NCI-H2107 treated with DMSO at 0.1 percent for 48 hours (cell line): ENCODE data around the gene PPP2R3A.
"Not testable (repeated sequence)": the region's sequence is repeated elsewhere in the genome, so short reads cannot be mapped to it uniquely, and the experiment has no call there.

Source experiments
- DNase-seq: peaks from one replicate; lab custom pipeline; 2025; ENCODE audit not compliant: unreplicated experiment; lab: John Stamatoyannopoulos, UW

The PPP2R3A gene

GRCh38 chr3:136146981-136147729 is 181.6 kb downstream of the PPP2R3A start:
- DNase-seq = no peak

DNA sequence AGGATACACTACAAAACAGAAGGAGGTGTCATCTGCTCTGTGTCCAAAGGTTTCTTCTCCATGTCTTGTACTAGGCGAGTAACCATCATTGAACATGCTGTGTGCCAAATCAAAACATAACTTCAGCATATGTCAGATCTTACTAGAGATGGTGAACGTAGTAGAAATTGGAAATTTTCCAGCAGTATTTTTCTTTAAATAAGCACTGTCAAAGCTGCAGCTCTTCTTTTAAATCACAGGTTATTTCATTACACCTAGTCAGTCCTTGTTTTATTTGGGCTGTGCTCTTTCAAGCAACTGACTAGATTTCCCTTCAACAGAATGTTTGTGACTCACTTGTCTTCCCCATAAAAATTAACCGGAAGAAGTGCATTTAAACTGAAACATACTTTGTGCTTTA is 184.1 kb downstream of the PPP2R3A start:
- DNase-seq = no peak

GRCh38 chr3:136151219-136151618 is 185.7 kb downstream of the PPP2R3A start:
- DNase-seq = no peak

DNA sequence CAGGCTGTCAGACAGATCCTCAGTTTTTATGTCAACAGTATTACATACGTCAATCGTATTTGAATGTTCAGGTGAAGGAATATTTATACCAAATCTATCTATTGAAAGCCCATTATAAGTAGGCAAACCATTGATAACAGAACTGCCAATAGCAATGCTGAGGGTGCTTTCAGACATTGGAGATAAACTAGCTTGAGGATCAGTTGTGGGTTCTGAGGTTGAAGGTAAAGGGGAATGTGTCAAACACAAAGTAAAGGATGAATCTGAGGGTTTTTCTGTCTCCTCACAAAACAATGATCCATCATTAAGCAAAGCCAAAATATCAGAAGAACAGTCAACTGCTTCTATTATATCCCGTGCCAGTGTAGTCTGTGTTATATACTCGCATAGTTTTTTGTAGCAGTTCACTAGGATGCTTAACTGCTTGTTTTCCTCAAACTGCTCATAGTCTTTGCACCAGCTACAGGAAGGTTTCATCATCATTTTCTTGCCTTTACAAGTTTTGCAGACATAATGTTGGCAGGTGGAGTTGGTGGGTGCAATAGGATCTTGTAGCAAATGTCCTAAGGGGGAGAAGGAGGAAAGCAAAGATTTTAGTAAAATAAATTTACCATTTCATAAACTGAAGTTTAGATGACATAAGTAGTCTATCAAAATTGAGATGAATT is 186.8 kb downstream of the PPP2R3A start:
- no peak for DNase-seq

DNA sequence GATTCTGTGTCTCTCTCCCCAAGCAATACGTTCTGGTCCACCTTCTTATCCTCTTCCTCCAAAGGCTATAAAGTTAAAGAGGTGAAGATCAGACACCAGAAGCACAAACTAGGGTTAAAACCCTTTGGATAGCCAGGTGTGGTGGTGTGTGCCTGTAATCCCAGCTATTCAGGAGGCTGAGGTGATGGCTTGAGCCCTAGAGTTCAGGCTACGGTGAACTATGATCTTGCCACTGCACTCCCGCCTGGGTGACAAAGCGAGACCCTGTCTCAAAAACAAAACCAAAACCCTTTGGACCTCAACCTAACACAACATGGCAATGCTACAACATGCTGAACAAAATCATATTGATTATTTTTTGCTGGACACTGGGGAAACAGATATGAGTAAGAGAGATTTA is 187.4 kb downstream of the PPP2R3A start:
- DNase-seq = no peak

DNA sequence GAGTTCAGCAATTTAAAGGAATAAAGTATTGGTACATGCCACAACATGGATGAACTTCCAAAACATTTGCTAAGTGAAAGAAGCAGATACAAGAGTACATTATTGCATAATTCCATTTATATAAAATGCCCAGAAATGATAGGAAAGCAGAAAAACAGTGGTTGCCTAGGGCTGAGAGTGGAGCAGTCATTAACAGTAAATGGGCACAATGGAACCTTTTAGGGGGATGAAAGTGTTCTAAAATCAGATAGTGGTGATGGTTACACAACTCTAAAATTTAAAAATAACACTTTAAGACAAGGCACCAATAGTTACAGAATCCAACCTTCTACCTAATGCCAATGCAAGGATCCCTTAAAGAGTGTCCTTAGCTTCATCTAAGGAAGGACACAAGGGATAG is 196.0 kb downstream of the PPP2R3A start:
- DNase-seq = no peak

GRCh38 chr3:136162322-136162721 is 196.8 kb downstream of the PPP2R3A start:
- no peak for DNase-seq

- not testable (repeated sequence) for DNase-seq
Measured at GRCh38 chr3:136163607-136164006, 198.1 kb downstream of the PPP2R3A start.

- DNase-seq = no peak
Measured at GRCh38 chr3:136166507-136166906, 201.0 kb downstream of the PPP2R3A start.

DNA sequence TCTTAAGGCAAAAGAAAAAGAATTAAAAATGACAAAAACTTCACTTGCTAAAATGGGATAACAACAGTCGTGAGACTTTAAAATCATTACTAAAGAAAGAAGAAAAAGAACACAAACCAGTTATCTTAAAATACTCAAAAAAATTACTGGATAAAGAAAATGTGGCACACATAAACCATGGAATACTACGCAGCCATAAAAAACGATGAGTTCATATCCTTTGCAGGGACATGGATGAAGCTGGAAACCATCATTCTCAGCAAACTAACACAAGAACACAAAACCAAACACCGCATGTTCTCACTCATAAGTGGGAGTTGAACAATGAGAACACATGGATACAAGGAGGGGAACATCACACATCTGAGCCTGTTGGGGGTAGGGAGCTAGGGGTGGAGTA is 202.7 kb downstream of the PPP2R3A start:
- not testable (repeated sequence) for DNase-seq

DNA sequence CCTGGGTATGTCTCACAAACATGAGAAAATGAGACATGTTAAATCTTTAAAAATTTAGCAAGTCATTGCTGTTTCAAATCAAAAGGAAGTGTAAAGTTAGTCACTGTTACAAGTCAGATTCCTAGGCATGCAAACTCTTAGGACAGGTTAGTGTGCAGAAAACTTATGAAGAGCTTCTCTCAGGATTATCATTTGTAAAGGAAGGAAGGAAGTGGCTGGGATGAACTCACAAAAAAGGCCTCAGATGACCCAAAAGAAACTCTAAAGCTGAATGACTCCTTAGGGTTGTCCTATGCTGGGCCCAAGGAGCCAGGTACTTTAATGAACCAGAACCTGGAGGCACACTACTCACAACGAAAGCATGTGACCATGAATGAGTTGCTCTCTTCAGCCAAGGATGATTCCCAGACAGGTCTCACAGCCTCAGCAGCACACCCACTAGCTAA is 205.6 kb downstream of the PPP2R3A start:
- no peak for DNase-seq

GRCh38 chr3:136173939-136174490 is 208.5 kb downstream of the PPP2R3A start:
- no peak for DNase-seq

DNA sequence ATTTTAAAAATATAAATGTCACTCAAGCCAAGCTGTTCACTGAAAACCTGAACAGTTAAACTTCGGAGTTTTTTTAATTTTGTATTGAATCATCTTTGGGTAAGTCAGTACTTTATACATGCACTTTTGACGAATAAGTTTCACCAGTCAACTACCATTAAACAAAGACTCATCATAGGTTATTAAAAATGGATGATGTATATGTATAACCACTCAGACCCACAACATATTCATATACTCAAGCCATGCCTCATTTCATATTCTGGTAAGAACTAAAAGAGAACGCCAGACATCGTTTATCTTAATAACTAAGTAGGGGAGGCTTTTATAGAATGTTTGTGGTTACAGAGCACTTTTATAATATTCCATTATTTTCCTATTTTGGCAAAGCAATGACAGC is 212.3 kb downstream of the PPP2R3A start:
- no peak for DNase-seq

GRCh38 chr3:136181741-136182140 is 216.2 kb downstream of the PPP2R3A start:
- DNase-seq = no peak

DNA sequence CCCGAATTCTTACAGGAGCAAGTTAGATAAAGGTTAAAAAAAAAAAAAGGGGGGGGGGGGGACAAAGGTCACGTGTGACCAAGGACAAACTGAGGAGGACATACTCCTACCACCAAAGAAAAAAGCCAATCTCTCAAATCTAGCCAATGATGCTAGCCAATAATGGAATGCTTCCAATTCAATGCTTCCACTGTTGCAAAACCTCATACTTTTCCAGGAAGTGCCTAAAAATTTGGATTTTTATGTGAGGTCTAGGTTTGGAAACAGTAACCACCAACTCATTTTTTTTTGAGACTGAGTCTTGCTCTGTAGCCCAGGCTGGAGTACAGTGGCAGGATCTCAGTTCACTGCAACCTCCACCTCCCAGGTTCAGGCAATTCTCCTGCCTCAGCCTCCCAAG is 219.2 kb downstream of the PPP2R3A start:
- DNase-seq = no peak

GRCh38 chr3:136186344-136186743 is 220.8 kb downstream of the PPP2R3A start:
- DNase-seq = no peak

DNA sequence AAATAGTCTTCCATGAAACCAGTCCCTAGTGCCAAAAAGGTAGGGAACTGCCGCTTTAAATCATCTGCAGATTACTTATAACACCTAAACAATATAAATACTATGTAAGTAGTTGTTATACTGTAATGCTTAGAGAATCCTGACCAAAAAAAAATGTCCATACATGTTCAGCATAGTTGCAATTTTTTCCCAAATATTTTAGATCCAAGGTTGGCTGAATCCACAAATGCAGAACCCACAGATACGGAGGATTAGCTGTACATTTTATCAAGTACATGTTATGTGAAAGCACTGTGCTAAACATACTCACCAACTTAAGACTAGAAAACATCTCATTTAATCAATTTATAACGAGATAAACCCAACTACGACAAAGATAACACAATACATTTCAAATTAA is 221.3 kb downstream of the PPP2R3A start:
- DNase-seq = no peak

DNA sequence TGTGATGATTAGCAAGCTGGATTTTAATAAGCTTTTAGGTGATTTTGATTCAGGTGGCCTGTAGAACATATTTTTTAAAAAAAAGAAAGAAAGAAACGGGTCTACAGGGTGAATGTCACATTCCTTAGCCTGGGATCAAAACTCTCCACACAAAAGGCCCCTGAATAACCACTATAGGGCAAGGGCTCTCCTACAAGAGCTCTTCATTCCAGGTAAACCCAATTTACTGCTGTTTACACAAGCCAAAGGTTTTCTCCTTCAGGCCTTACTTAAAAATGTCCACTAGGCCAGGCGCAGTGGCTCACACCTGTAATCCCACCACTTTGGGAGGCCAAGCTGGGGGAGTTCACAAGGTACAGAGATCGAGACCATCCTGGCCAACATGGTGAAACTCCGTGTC is 222.3 kb downstream of the PPP2R3A start:
- no peak for DNase-seq

GRCh38 chr3:136189043-136189442 is 223.5 kb downstream of the PPP2R3A start:
- DNase-seq = no peak

GRCh38 chr3:136189859-136190617 is 224.5 kb downstream of the PPP2R3A start:
- no peak for DNase-seq

DNA sequence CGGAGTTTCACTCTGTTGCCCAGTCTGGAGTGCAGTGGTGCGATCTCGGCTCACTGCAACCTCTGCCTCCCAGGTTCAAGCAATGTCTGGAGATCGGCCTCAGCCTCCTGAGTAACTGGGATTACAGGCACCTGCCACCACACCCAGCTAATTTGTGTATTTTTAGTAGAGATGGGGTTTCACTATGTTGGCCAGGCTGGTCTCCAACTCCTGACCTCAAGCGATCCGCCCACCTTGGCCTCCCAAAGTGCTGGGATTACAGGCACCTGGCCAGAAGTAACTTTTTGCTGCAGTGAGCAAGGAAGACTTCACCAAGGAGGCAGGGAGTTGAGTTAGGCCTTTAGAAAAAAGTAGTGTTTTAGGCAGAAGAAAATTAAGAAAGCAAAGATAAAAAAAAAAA is 226.7 kb downstream of the PPP2R3A start:
- not testable (repeated sequence) for DNase-seq

GRCh38 chr3:136192831-136193230 is 227.3 kb downstream of the PPP2R3A start:
- no peak for DNase-seq
